H1 (cell line): ENCODE measurements around the gene COL2A1. TPM values are rescaled to one million over a fixed set of nuclear protein-coding genes. Genes with fewer than 3 reads are reported as not detected.

Experiments
- EP300 ChIP-seq, 2 experiments: IDR thresholded peaks; 1 replicate in 1 of 2; 2 replicates in 1 of 2; pipeline ENCODE4 v1.6.1; 2011 to 2012; ENCODE audit warnings: low read depth in 2 of 2, low read length in 2 of 2, mild to moderate bottlenecking in 2 of 2, borderline replicate concordance in 1 of 2, inconsistent platforms in 1 of 2, moderate library complexity in 1 of 2
- FOSL1 ChIP-seq: IDR thresholded peaks from 2 replicates; pipeline ENCODE4 v1.6.1; 2011; ENCODE audit warnings: mild to moderate bottlenecking, low read depth, low read length, moderate library complexity; ENCODE audit not compliant: insufficient read depth
- JUND ChIP-seq: IDR thresholded peaks from 2 replicates; pipeline ENCODE4 v1.6.1; 2011; ENCODE audit warnings: mild to moderate bottlenecking, improper control_type of control experiment, low read length
- POU5F1 ChIP-seq: IDR thresholded peaks from 2 replicates; pipeline ENCODE4 v1.6.1; 2011; ENCODE audit warnings: low read depth, mild to moderate bottlenecking, low read length, moderate library complexity
- SP2 ChIP-seq: IDR thresholded peaks from 2 replicates; pipeline ENCODE4 v1.6.1; 2012; ENCODE audit warnings: mild to moderate bottlenecking, low read length, inconsistent platforms
- TEAD4 ChIP-seq: IDR thresholded peaks from 2 replicates; pipeline ENCODE4 v1.6.1; 2012; ENCODE audit warnings: low read depth, low read length, inconsistent platforms, mixed read lengths
- polyA plus RNA-seq, 7 experiments: library from polyadenylated mRNA; depleted of rRNA in 3 of 7; stranded (reverse) in 5 of 7; unstranded in 2 of 7; fragments of >200 nt in 5 of 7; fragments of 200-250 nt in 2 of 7; gene quantifications; 1 replicate in 5 of 7; 2 replicates in 1 of 7; 4 replicates in 1 of 7; pipeline versions ENCODE4 v1.2.1 to v1.2.3, GENCODE V29; 2011 to 2013; ENCODE audit warnings: missing spikeins in 2 of 7, mixed read lengths in 2 of 7
- total RNA-seq: library from RNA; stranded (reverse); fragmentation: NEBNext Ultra II Directional; extraction: Animal tissue kit (Norgen Biotek cat#: 25700); gene quantifications from 2 replicates; pipeline ENCODE4 v1.2.1, GENCODE V29; 2021

Gene COL2A1
- total and polyA plus RNA-seq, 2 of the 8 experiments (the other 6 are each of a cell fraction or from before 2014, with no cell fraction given): 4.2 to 14.6 TPM

DNA sequence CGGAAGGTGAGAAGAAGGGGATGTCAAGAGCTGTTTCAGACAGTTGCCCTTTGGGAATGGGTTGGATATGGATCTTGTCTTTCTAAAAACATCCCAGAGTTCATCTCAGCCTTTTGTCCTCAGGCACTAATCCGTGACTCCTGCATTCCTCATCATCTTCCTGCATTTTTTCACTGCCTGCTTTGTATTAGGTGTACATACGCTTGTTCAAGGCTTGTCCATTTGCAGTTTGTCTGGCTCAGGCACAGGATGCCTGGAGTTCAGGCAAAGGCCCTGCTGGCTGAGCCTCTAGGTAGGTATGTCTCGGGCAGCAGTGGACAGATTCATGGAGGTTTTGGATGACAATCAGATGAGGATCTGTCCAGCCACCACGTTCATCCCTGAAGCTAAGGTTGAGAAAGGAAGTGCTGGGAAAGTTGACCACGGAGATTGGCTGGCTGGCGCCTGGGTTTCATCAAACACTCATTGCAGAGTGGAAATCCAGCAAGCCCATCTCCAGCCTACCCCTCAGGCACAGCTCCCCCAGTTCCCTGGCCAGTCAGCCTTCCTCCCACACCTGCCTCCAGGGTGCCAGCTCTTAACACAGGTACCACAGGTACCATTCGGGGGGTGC lies 53.3 kb downstream of the COL2A1 start (continued):
- TF ChIP-seq POU5F1 (no peak), TEAD4 (no peak), JUND (no peak), EP300 (IDR thresholded peaks at IDR 0.05; ENCODE audit: borderline replicate concordance in 1 of 2, low read depth in 2 of 2, low read length in 2 of 2) (no peak), FOSL1 (no peak), SP2 (no peak)
